ENCODE measurements around the gene DENND11.

Gene DENND11

DNA sequence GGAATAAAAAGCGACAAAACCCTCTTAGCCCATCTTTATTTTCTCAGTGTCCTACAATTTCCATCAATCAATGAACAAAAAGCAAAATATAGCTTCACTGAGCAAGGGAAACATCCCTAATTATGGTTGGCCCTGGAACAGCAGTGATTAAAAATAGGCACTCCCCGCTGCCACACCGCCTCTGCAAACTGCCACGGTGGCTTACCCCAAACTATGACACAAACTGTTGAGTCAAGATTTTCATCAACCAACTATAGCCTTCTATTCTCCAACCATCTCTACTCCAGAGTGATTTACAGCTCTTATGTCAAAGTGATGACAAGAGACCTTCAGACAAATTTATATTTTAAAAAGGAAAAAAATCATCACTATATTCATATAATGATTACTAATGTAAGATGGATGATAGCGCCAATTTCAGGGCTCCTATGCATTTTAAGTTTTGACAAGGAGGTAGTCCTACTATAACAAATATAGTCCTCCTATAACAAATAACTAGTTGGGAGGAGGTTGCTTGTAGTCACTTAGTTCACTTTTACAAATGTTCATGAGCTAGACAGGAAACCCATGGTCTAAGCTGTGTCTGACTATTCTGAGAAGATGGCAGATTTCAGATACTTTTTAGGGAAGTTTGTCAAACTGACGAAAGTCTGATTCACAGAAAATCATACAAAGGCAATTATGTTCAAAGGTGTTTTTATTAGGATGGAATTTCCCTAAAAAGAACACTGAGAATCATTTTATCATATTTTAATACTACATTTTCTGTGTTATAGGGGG lies 26.3 kb downstream of the DENND11 start (continued):
- no peak for TF ChIP-seq RARB (CRISPR knock-in tag; IDR thresholded peaks at IDR 0.05)

DNA sequence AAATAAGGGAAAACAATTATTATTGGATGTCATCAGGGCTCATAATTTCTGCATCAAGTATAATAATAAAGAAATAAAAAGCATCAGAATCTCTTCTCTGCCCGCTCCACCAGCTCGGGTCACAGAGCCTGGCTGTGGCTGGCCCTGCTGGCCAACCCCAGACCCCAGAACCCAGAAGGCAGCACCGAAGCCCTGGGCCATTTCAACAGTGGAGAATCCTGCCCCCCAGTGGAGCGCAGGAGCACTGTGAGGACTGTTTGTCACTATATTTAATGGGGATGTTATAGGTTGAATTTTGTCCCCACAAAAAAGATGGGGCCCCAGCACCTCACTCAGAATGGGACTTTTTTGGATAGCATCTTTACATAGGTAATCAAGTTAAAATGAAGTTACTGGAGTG lies 27.3 kb downstream of the DENND11 start:
- TF ChIP-seq ZNF565 (CRISPR knock-in tag; conservative IDR thresholded peaks at IDR 0.05; ENCODE audit: low read depth) (no peak), BACH2 (CRISPR knock-in tag; IDR thresholded peaks at IDR 0.05; ENCODE audit: borderline replicate concordance) (no peak), SNAI2 (CRISPR knock-in tag; IDR thresholded peaks at IDR 0.05) (no peak), RARB (CRISPR knock-in tag; IDR thresholded peaks at IDR 0.05) (no peak), ZNF8 (CRISPR knock-in tag; IDR thresholded peaks at IDR 0.05) (no peak), ZC3H10 (CRISPR knock-in tag; IDR thresholded peaks at IDR 0.05) (no peak), ISL1 (CRISPR knock-in tag; IDR thresholded peaks at IDR 0.05) (no peak), ZFP3 (CRISPR knock-in tag; IDR thresholded peaks at IDR 0.05) (no peak), TOX (CRISPR knock-in tag; IDR thresholded peaks at IDR 0.05; ENCODE audit: borderline replicate concordance) (no peak), TCF4 (CRISPR knock-in tag; IDR thresholded peaks at IDR 0.05; ENCODE audit: borderline replicate concordance) (no peak), CSDC2 (CRISPR knock-in tag; IDR thresholded peaks at IDR 0.05) (no peak)
- TF ChIP-seq, protein P1, sequence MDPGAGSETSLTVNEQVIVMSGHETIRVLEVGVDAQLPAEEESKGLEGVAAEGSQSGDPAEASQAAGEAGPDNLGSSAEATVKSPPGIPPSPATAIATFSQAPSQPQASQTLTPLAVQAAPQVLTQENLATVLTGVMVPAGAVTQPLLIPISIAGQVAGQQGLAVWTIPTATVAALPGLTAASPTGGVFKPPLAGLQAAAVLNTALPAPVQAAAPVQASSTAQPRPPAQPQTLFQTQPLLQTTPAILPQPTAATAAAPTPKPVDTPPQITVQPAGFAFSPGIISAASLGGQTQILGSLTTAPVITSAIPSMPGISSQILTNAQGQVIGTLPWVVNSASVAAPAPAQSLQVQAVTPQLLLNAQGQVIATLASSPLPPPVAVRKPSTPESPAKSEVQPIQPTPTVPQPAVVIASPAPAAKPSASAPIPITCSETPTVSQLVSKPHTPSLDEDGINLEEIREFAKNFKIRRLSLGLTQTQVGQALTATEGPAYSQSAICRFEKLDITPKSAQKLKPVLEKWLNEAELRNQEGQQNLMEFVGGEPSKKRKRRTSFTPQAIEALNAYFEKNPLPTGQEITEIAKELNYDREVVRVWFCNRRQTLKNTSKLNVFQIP (CRISPR knock-in tag; IDR thresholded peaks at IDR 0.05; ENCODE audit: borderline replicate concordance, low read depth): no peak
- TF ChIP-seq, protein P2, sequence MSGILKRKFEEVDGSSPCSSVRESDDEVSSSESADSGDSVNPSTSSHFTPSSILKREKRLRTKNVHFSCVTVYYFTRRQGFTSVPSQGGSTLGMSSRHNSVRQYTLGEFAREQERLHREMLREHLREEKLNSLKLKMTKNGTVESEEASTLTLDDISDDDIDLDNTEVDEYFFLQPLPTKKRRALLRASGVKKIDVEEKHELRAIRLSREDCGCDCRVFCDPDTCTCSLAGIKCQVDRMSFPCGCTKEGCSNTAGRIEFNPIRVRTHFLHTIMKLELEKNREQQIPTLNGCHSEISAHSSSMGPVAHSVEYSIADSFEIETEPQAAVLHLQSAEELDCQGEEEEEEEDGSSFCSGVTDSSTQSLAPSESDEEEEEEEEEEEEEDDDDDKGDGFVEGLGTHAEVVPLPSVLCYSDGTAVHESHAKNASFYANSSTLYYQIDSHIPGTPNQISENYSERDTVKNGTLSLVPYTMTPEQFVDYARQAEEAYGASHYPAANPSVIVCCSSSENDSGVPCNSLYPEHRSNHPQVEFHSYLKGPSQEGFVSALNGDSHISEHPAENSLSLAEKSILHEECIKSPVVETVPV (CRISPR knock-in tag; IDR thresholded peaks at IDR 0.05): no peak
- TF ChIP-seq, protein P3, sequence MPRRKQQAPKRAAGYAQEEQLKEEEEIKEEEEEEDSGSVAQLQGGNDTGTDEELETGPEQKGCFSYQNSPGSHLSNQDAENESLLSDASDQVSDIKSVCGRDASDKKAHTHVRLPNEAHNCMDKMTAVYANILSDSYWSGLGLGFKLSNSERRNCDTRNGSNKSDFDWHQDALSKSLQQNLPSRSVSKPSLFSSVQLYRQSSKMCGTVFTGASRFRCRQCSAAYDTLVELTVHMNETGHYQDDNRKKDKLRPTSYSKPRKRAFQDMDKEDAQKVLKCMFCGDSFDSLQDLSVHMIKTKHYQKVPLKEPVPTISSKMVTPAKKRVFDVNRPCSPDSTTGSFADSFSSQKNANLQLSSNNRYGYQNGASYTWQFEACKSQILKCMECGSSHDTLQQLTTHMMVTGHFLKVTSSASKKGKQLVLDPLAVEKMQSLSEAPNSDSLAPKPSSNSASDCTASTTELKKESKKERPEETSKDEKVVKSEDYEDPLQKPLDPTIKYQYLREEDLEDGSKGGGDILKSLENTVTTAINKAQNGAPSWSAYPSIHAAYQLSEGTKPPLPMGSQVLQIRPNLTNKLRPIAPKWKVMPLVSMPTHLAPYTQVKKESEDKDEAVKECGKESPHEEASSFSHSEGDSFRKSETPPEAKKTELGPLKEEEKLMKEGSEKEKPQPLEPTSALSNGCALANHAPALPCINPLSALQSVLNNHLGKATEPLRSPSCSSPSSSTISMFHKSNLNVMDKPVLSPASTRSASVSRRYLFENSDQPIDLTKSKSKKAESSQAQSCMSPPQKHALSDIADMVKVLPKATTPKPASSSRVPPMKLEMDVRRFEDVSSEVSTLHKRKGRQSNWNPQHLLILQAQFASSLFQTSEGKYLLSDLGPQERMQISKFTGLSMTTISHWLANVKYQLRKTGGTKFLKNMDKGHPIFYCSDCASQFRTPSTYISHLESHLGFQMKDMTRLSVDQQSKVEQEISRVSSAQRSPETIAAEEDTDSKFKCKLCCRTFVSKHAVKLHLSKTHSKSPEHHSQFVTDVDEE (CRISPR knock-in tag; IDR thresholded peaks at IDR 0.05): no peak
- TF ChIP-seq, protein P4, sequence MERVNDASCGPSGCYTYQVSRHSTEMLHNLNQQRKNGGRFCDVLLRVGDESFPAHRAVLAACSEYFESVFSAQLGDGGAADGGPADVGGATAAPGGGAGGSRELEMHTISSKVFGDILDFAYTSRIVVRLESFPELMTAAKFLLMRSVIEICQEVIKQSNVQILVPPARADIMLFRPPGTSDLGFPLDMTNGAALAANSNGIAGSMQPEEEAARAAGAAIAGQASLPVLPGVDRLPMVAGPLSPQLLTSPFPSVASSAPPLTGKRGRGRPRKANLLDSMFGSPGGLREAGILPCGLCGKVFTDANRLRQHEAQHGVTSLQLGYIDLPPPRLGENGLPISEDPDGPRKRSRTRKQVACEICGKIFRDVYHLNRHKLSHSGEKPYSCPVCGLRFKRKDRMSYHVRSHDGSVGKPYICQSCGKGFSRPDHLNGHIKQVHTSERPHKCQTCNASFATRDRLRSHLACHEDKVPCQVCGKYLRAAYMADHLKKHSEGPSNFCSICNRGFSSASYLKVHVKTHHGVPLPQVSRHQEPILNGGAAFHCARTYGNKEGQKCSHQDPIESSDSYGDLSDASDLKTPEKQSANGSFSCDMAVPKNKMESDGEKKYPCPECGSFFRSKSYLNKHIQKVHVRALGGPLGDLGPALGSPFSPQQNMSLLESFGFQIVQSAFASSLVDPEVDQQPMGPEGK (CRISPR knock-in tag; IDR thresholded peaks at IDR 0.05; ENCODE audit: borderline replicate concordance): no peak
- peak; percentile 77 for ATAC-seq

DNA sequence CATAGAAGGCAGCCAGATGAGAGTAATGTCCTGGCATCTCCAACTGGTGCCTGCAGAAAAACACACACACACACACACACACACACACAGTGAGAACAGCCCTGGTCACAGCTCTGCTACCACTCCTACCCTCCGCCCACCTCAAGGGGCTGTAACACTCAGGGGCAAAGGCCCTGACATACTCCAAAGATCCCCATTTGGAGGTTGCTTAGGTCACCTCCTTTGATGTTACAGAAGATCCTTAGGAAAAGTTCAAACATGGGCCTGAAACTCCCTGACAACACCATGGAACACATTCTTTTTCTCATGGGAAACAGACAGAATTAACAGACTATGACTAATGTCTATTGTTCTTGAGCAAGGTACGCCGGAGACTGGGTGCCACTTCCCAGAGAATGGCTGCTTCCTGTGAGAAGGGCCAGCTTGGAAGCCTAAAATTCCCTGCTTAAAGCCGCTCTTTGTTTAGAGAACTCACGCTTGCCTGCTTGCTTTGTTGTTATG lies 27.7 kb downstream of the DENND11 start:
- ATAC-seq: peak; percentile 22; the same call in 1 of the 3 replicates
- TF ChIP-seq, protein P2 (CRISPR knock-in tag; IDR thresholded peaks at IDR 0.05): no peak
- TF ChIP-seq ZNF70 (CRISPR knock-in tag; IDR thresholded peaks at IDR 0.05) (no peak), ARNTL (CRISPR knock-in tag; IDR thresholded peaks at IDR 0.05; ENCODE audit: borderline replicate concordance, low read depth) (no peak), ZC3H10 (CRISPR knock-in tag; IDR thresholded peaks at IDR 0.05) (no peak), GLIS3 (CRISPR knock-in tag; IDR thresholded peaks at IDR 0.05) (no peak), SNAI2 (CRISPR knock-in tag; IDR thresholded peaks at IDR 0.05) (no peak), BACH2 (CRISPR knock-in tag; IDR thresholded peaks at IDR 0.05; ENCODE audit: borderline replicate concordance) (no peak), TCF4 (CRISPR knock-in tag; IDR thresholded peaks at IDR 0.05; ENCODE audit: borderline replicate concordance) (no peak), PPARA (CRISPR knock-in tag; IDR thresholded peaks at IDR 0.05; ENCODE audit: borderline replicate concordance) (no peak), ZNF565 (CRISPR knock-in tag; conservative IDR thresholded peaks at IDR 0.05; ENCODE audit: low read depth) (no peak)
- TF ChIP-seq, protein P4 (CRISPR knock-in tag; IDR thresholded peaks at IDR 0.05; ENCODE audit: borderline replicate concordance): no peak
- TF ChIP-seq, protein P1 (CRISPR knock-in tag; IDR thresholded peaks at IDR 0.05; ENCODE audit: borderline replicate concordance, low read depth): no peak
- TF ChIP-seq, protein P5, sequence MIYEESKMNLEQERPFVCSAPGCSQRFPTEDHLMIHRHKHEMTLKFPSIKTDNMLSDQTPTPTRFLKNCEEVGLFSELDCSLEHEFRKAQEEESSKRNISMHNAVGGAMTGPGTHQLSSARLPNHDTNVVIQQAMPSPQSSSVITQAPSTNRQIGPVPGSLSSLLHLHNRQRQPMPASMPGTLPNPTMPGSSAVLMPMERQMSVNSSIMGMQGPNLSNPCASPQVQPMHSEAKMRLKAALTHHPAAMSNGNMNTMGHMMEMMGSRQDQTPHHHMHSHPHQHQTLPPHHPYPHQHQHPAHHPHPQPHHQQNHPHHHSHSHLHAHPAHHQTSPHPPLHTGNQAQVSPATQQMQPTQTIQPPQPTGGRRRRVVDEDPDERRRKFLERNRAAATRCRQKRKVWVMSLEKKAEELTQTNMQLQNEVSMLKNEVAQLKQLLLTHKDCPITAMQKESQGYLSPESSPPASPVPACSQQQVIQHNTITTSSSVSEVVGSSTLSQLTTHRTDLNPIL (CRISPR knock-in tag; IDR thresholded peaks at IDR 0.05; ENCODE audit: low read depth): no peak
